C4-2B (cell line): ENCODE results near the gene CDC42EP2.
A peak's percentile ranks its signal among the peaks of the same experiment; 100 is the strongest.

Experiments used
- CTCF ChIP-seq: fragments of 450-650 bp; conservative IDR thresholded peaks from 2 replicates; pipeline ENCODE4 v1.5.1; 2017; ENCODE audit warnings: mild to moderate bottlenecking
- ZFX ChIP-seq: fragments of 450-650 bp; IDR thresholded peaks from 2 replicates; pipeline ENCODE4 v1.6.1; 2017

- TF ChIP-seq CTCF, result no peak
- TF ChIP-seq ZFX, result 0 out of 2 replicates have a peak, but pooled peaks have one; percentile 45
Measured at GRCh38 chr11:65354265-65355012, 39.8 kb downstream of the CDC42EP2 start, which contains the start of gene TIGD3.
